NCI-H345 (cell line): ENCODE data around the gene MAMDC2.

ENCODE experiments used
- DNase-seq: peaks from one replicate; lab custom pipeline; 2025; lab: John Stamatoyannopoulos, UW

The MAMDC2 gene

DNA sequence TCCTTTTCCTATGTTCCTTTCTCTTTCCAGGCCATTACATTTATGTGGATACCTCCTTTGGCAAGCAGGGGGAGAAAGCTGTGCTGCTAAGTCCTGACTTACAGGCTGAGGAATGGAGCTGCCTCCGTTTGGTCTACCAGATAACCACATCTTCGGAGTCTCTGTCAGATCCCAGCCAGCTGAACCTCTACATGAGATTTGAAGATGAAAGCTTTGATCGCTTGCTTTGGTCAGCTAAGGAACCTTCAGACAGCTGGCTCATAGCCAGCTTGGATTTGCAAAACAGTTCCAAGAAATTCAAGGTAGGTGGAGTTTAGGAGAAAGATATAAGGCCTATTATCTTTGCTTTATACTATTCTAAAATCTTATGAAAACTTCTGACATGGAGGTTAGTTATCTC, 64.5 kb downstream of the MAMDC2 start:
- no peak for DNase-seq

DNA sequence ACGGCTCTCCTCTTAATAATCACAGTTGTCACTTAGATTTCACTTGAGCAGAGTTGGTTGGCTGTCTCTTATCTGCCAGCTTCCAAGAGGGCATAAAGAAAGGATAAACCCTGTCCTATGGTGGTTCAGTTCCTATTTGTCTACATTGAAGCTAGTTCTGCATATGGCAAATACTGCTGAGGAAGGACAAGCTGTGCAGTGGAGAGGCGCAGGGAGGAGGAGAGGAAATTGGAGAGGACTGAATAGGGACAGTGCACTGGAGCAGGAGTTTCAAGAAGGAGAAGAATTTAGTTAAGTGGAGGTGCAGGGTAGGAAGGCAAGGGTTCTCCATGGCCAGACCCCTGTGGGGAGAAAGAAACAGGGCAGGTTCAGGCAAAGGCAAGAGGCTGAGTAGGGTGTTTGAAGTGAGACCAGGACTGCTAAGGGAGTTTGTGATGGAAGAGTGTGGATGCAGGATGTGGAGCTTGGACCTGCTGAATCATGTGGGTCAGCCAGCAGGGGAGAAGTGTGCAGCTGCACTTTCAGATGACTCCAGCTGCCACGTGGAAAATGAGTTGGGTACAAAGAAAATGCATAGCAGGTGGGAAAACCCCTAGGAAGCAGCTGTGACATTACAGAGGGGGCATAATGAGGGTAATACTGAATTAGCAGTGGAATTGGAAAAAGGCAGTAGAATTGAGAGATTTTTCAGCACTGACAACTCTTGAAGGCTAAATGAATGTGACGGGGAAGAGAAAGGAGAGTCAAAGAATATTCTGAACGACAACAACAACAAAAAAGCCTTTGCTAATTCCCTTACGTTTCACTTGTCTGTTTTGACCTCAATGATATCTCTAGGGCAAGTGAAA, 66.8 kb downstream of the MAMDC2 start:
- DNase-seq = peak; percentile 75

DNA sequence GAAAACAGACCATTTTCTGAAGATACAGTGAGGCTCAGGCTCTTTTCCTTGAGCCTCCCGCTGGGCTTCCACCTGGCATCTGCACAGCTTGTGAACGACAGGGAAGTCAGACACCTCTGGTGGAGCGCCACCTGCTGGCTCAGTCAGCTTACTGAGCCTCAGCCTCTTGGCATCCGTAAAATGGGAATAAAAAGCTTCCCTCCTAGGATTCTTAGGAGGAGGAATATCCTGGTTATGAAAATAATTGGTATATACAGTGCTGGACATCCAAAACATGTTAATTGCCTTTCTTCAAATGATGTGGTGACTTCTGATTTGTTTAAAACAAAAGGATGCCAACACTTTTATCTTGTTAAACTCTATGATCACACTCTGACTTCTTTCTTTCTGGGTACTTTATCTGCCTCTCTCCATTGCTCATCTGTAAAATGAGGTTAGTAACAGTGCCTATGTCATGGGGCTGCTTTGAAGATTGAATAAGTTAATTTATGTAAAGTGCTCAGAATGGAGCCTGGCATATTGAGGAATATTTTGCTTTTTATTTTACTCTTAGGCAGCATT, 67.5 kb downstream of the MAMDC2 start:
- DNase-seq = peak; percentile 84

DNA sequence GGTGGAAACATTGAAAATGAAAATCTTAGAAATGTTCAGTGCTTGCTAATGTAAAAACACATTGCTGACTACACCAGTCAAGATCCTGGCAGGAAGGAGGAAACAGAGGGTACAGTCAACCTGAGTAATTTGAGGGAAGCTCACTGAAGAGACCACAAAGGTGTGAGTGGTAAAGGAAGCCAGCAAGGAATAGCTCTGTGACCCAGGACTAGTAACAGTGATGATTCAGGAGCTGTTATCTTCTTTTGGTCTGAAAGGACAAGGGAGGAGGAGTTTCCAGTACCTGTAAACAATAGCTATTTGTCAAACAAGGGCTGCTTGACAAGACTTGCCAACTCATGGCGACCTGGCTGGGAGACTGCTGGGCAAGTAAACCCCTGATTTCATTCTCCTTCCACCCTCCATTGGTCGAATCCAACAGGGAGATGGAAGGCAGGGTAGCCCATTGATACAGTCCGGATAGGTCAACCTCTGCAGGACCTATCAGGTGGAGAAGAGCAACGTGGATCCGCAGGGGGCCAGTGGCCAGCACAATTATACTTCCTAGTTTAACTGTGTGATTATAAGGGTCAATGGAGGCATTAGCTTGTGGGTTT, 68.1 kb downstream of the MAMDC2 start:
- no peak for DNase-seq

DNA sequence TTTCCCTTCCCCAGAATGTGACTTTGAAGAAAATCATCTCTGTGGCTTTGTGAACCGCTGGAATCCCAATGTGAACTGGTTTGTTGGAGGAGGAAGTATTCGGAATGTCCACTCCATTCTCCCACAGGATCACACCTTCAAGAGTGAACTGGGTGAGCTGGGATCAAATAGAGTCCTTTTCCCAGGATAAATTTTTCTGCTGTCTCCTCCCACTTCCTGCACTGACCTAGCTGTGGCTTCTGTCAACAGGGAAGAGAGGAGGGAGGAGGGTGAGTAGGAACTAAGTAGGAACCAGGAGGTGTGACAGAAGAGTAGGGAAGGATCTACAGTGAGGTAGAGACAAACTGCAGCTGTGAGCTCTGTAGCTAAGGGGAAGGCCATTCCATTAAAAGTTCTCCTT, 69.3 kb downstream of the MAMDC2 start:
- DNase-seq = no peak

DNA sequence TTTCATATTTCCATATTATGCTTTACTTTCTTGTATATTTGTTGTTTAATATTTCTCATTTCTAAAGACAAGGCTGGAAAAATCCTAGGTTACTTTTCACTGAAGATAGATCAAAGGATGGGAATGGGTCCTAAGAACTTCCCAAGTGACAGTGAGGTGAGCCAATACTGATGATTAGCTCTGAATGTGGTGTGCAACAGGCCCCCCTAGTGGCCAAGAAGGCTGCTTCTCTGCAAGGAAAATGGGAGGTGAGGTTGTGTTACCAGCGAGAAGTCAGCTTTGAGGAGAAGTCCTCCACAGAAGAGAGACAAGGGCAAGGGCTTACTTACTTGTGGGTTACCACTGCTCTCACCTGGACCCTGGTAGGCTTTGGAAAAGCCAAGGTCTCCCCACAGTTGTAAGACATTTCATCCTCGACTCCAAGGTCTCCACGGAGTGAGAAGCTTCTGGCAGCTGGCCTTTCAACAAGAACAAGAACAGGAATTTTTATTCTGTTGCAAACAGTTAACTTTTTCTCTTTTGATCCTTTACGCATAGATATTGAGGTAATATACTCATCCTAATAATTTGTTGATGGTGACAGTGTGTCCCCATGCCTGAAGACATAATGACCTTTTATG, 69.9 kb downstream of the MAMDC2 start:
- peak; percentile 50 for DNase-seq

DNA sequence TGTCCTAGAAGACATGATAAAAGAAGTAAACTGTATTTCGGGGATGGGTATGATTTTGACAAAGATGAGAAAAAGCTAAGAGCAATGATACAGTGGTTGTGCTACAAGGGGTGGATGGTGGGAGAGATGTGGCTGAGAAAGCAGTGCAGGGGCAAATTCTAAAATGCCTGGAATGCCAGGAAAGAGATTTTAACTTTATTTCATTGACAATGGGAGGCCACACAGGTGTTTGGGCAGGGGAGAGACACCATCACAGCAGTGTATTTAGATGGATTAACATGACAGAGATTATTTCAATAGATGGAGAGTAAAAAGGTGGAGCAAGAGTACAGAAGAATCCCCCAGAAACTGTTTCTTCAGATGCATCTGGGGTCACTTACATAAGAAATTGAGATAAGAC, 71.2 kb downstream of the MAMDC2 start:
- DNase-seq = no peak

DNA sequence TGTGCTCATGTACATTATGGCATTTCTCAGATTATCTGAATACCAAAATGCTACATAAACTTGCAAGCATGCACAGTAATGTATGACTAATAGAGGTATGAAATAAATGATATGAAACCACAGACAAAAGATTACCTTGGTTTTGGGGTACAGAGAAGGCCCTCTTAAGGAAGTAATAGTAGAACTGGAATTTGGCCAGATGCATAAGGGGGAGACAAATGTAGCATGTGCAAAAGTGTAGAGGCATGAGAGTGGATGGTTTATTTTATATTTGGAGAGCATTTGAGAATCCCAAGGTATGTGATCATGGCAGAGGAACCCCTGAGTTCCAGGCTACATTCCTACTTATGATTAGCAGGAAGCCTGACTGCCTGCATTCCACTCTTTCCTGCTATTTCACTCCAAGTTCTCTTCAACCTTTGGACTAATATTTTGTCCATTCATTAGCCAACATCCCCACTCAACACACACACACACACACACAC, 74.2 kb downstream of the MAMDC2 start:
- no peak for DNase-seq

DNA sequence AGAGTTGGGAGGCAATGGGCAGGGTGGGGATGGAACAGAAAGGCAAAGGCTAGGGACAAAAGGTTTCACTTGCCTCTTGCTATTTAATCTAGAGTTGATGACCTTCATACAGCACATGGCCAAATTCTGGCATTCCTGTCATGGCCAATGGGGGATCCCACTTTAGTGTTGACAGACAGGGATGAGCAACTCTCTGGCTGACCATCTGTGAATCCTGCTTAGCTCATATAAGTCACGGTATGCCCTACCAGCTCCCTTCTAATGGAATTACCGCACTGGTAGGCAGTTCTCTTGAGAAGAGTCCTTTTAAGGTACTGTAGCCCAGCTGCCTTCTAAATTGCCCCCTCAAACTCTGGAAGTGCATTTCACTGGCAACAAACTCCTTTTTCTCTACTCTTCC, 76.1 kb downstream of the MAMDC2 start:
- no peak for DNase-seq

DNA sequence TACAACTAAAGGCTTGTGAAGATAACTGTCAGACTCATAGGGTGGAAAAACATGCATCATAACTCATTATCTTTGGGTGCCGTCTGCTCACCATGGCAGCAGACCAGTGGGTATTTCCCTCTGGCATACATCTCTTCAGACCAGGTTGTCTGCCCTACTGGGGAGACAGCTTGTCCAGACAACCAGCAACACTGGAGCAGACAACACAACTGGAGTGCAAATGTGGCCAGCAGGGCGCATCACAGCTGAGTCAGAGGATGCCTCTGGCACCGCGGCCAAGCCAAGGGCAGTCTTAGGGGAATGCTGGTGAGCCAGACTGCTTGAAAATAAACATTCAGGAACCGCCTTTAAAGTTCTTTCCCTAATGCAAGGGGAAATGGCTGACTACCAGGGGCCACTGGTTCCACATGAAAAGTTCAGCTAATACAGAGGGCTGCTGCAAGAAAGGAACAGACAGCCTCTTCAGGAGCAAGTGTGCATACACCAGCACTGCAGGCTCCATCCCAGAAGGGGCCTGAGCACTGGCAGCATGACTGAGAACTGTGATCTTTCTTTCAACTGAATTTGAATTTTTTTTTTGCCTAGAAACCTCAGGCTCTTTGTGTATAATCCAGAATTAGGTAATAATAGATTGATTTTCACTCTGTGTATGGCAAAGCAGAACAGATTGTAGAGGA, 77.3 kb downstream of the MAMDC2 start:
- DNase-seq = no peak

DNA sequence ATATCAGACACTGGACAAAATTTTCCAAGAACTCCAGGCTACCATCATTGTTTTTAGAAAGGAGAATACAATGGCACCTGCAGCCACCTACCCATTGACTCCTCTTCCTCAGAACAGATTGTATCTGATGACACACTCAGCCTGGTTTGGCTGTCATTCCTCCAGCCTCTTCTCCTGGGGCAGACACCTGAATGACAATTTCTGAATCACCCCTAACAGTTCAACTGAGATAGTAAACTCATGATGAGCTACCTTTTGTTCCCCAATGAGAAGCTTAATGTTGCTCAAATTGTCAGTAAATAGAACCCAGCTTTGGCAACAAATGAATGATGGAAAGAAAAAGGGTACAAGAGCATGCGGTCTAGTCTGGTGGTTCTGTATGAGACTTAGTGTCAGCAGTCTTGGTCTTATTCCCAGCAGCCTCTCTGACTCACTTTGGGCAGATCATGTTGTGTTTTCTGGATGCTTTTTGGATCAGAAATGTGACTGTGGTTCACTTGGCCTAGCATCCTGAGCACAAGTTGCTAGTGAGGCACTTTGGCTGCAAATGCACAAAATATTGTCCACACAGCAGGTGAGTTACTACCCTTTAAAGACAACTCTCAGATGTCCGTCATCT, 78.3 kb downstream of the MAMDC2 start:
- DNase-seq = no peak

DNA sequence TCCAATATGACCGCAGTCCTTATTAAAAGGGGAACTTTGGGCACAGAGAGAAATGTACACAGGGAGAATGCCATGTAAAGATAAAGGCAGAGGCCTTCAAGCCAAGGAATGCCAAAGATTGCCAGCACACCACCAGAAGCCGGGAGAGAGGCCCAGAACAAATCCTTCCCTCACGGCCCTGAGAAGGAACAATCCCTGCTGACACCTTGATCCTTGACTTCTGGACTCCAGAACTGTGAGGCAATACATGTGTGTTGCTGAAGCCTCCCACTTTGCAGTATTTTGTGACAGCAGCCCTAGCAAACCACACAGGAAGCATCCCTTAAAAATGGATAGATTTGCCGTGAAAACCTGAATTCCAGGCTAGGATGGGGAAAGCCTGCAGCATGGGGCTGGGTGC, 80.0 kb downstream of the MAMDC2 start:
- no peak for DNase-seq

DNA sequence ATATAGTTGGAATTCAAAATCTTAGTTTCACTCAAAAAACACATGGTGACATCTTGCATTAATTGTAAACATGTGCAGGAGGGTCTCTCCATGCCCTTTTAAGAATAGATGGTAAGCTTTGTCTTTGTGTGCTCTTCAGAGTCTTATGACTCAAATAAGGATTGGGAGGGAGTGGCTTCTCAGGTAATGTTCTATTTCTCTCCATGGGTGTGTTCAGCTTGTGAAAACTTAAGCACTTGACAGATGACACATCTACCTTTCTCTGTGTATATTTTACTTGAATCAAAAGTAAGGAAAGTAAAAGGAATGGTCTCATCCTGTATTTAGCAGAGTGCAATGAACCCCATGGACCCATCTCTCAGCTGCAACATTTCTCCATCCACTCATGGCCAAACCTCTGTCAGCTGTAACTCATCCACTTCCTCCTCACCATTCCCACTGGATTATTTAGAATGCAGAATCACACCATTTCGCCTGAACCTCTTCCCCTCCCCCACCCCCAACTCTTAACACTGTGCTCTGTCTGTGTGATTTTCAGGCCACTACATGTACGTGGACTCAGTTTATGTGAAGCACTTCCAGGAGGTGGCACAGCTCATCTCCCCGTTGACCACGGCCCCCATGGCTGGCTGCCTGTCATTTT, 82.1 kb downstream of the MAMDC2 start:
- DNase-seq = no peak

DNA sequence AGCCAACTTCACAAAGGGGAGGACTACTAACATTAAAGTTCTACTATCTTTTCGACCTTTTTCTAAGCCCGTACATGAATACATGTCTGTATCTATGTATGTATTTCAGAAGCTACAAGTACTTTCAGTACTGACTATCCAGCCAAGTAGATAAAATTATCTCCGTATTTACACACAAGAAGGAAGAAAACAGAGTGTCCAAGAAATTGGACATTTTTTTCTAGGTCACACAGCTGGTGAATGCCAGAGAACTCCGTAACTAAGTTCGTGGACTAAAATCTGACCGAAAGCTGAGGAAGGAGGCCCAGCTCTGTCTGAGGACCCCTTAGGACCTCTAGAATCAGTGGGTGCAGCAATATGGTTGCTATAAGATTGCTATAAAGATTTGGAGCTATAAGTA, 83.4 kb downstream of the MAMDC2 start:
- DNase-seq = no peak

DNA sequence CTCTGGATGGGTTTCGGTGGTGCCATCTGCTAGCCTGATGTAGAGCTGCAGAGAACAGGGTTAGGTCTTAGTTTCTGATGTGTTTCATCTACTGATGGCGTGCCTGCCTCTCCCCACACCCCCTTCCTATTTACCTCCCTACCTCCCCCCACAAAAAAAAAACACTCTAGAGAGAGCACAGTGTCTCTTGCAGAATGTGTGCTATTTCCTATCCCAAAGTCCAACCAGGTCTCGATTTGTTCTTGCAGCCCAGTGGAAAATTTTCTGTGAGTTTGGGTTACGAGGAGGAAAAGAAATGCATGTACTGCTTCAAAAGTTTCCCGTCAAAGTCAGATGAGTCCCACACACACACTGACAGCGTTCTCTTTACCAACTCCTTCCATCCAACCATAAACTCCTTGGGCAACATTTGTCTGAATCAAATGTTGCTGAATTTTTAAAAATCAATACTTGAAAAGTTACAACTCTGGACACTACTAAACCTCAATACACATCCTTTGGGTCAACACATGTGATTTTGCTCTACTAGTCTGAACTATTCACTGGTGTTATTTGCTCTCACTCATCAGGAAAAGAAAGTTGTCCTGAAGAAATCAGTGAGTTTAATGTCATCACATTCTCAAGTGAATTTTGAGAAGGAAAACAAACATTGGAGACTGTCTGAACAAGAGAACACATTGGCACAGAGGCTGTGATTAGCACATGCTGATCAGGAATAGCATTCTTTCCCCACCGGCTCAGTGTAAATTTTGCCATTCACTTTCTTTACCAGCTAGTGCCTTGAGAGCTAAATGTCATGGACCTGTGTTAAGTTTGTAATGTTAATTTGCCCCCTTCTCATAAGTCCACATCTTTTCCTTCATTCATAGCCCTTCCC, 84.1 kb downstream of the MAMDC2 start:
- DNase-seq = no peak

DNA sequence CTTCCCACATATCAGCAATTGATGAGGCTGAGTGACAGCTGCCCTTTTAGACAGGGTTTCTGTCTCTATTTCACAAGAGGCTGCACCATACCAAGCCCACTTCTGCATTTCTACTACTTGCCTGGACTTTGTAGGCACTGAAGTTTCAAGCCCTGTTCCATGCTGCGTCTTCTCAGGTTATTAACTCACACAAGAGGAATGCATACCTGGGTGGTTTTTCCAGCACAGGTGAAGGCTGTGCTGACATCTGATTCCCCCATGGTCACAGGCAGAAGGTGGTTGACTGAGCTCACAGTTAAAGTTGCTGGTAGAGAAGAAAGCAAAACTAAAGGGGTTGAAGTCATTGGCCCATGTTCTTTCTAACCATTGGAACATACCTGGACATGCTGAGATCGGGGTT, 86.6 kb downstream of the MAMDC2 start:
- DNase-seq = no peak

DNA sequence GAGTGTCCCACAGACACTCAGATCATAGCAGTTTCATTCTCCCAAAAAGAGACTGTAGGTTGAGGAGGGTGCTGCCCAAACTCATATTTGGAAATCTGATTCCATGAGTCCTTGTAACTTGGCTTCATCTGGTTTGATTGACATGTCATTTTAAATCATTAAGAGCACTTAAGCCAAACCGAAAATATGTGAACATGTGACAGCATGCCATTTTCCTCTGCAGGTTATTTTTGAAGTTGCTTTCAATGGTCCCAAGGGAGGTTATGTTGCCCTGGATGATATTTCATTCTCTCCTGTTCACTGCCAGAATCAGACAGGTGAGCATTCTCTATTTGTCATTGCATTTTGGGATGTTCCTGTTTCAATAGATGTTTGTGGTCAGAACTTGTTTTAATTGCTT, 87.6 kb downstream of the MAMDC2 start:
- DNase-seq = peak; percentile 43

DNA sequence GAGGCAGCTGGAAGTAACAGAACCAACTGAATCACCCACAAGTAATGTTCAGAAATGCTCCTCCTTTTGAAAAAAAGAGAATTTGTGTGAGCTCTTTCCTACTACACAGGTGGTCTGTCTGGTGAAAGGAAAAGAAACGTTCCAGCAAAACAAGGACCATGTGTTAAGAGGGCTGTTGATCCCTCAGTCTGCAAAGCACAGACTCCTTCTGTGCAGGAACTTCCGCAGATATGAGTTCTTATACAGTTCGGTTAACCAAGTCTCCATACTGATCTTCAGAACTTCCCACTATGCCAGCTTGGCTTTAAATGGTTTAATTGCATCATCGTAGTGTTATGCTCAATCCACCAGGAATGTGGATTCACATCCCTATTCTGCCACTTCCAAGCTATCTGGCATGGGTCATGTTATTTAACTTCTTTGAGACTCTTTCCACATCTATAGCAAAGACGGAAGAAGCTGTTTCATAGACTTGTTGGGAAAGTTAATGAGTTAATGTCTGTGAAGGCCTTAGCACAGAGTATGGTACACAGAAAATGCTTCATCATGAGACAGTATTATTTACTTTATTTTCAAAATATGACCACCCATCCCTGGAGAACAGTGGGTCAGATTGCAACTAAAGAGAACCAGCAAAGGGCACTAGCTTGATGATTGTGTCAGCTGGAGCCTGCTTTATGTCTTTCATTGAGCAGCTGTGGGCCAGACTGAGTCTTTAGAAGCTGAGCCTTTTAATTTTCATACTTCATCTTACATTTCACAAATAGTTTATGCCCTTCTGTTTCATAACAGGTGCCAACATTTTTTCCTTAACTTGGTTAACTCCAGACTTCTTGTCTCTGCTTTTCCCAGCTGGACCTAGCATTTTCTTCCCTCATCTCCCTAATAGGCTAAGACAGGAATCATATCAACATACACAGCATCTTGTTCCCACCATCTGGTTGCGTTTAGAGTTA, 89.9 kb downstream of the MAMDC2 start:
- DNase-seq = no peak

DNA sequence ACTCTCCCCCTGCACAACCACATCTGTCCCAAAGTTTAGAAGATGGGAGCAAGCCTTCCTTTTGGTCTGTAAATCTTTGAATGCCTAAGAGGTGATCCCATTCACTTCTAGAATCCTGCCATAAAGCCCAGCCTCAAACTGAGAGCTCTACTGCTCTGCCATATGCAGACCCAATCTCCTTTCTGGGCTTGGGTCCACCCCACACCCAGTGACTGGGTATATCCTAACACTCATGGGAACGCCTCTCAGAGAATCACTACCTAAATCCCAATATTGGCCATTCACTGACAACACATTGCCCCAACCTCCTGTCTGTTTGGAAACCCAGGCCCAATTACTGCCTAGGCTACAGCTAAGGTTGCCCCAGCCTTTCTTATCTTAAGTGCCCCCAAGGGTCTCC, 90.7 kb downstream of the MAMDC2 start:
- DNase-seq = no peak
